Stomach smooth muscle (tissue), 2 donors: Measurements from ENCODE around the gene YRDC.

Experiments used
- H3K27ac ChIP-seq: one replicate; pipeline ENCODE4 v1.7.0; 2013; ENCODE audit warnings: mild to moderate bottlenecking, low read length, inconsistent platforms
- H3K27me3 ChIP-seq, 2 donors: one replicate each; pipeline ENCODE4 v1.7.0; 2013; ENCODE audit warnings: low read length in 2 of 2; ENCODE audit not compliant: insufficient read depth in 2 of 2, control insufficient read depth in 1 of 2
- H3K36me3 ChIP-seq, 2 donors: one replicate each; pipeline ENCODE4 v1.7.0; 2013; ENCODE audit warnings: low read length in 2 of 2; ENCODE audit not compliant: control insufficient read depth in 2 of 2, insufficient read depth in 2 of 2
- H3K4me1 ChIP-seq: one replicate; pipeline ENCODE4 v1.7.0; 2013; ENCODE audit warnings: low read length; ENCODE audit not compliant: control insufficient read depth, insufficient read depth
- H3K4me3 ChIP-seq, 2 donors: one replicate each; pipeline ENCODE4 v1.7.0; 2013; ENCODE audit warnings: low read length in 2 of 2
- H3K9ac ChIP-seq, 2 donors: one replicate each; pipeline ENCODE4 v1.7.0; 2013; ENCODE audit warnings: low read length in 2 of 2, mild to moderate bottlenecking in 1 of 2
- H3K9me3 ChIP-seq, 2 donors: one replicate each; pipeline ENCODE4 v1.7.0; 2013; ENCODE audit warnings: low read length in 2 of 2; ENCODE audit not compliant: control insufficient read depth in 2 of 2
- donor health status: healthy.
- donor health status: Pancreatic carcinoma.

Gene YRDC

DNA sequence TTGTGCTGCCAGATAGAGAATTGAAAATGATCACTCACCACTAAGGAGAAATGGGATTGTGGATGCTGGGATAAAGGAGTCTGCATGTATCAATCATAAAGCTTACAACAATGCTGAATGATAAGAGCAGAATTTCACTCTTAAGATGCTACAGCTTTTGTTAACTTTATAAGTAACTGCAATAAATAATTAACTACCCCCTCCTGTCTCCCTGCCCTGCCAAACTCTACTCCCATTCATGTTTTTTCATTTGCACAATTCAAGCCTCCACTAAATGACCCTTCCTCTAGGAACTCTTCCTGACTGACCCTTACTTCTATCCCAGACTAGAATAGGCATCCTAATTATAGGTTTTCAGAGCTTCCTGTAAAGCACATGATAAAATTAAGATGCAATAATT is 36.5 kb upstream of the YRDC start:
- H3K9ac ChIP-seq = no peak overlapping the region
- H3K4me1 ChIP-seq = no peaks in the 10 kb centered on the region
- H3K9me3 ChIP-seq = no peaks in the 10 kb centered on the region
- no peaks in the 10 kb centered on the region for H3K27me3 ChIP-seq
- no peak overlapping the region for H3K4me3 ChIP-seq
- H3K36me3 ChIP-seq = peaks cover 7 to 13% of the 10 kb centered on the region in 2 donors
- H3K27ac ChIP-seq = no peak overlapping the region

DNA sequence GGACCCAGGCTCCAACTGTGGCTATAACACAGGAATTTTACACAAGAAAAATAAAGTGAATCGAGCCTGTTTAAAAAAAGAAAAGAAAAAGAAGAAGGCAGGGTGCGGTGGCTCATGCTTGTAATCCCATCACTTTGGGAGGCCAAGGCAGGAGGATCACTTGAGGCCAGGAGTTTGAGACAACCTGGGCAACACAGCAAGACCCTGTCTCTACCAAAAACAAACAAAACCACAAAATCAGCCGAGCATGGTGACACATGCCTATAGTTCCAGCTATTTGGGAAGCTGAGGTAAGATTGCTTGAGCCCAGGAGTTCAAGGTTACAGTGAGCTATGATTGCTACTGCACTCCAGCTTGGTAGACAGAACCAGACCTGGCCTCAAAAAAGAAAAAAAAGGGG is 33.6 kb upstream of the YRDC start:
- no peak overlapping the region for H3K27ac ChIP-seq
- no peak overlapping the region for H3K9ac ChIP-seq
- H3K4me1 ChIP-seq = no peaks in the 10 kb centered on the region
- H3K9me3 ChIP-seq = no peaks in the 10 kb centered on the region
- H3K36me3 ChIP-seq = peaks cover 21 to 22% of the 10 kb centered on the region in 2 donors
- no peak overlapping the region for H3K4me3 ChIP-seq
- no peaks in the 10 kb centered on the region for H3K27me3 ChIP-seq

DNA sequence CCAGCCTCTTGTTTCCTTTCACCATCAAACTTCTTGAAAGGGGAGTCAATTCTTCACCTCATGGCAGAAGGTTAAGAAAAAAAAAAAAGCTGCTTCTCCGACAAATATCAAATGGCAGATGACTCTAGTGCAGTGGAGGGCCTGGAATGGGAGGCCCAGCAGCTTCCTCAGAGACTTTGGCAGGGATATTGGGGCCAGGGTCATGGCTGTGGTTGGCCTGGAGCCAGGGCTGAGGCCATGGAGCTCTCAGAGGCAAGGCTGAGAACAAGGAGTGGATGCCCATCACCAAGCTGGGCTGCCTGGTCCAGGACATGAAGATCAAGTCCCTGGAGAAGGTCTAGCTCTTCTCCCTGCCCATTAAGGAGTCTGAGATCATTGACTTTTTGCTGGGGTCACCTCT is 32.7 kb upstream of the YRDC start:
- no peaks in the 10 kb centered on the region for H3K9me3 ChIP-seq
- no peaks in the 10 kb centered on the region for H3K27me3 ChIP-seq
- peaks cover 21 to 22% of the 10 kb centered on the region in 2 donors for H3K36me3 ChIP-seq
- no peaks in the 10 kb centered on the region for H3K4me1 ChIP-seq
- no peak overlapping the region for H3K9ac ChIP-seq
- H3K27ac ChIP-seq = no peak overlapping the region
- H3K4me3 ChIP-seq = no peak overlapping the region

DNA sequence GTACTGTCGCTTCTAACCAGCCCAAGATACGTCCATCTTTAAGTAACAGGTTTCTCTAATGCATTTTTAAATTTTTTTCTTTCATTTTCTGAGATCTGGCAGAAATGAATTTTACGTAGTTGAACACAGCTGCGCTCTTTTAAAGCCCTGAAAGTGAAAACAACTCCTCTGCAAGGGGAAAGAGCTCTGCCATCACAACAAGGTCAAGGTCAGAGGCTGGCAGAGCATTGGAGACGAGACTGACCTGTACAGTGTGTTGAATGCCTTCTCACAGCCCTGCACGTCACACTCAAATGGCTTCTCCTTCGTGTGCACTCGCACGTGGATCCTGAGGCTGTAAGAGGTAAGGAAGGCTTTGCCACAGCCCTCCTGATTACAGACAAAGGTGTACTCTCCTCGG is 31.7 kb upstream of the YRDC start:
- Histone ChIP-seq H3K4me3 (no peak overlapping the region), H3K4me1 (no peaks in the 10 kb centered on the region), H3K9me3 (no peaks in the 10 kb centered on the region), H3K27ac (no peak overlapping the region), H3K27me3 (no peaks in the 10 kb centered on the region), H3K36me3 (peaks cover 30 to 31% of the 10 kb centered on the region in 2 donors), H3K9ac (no peak overlapping the region)

DNA sequence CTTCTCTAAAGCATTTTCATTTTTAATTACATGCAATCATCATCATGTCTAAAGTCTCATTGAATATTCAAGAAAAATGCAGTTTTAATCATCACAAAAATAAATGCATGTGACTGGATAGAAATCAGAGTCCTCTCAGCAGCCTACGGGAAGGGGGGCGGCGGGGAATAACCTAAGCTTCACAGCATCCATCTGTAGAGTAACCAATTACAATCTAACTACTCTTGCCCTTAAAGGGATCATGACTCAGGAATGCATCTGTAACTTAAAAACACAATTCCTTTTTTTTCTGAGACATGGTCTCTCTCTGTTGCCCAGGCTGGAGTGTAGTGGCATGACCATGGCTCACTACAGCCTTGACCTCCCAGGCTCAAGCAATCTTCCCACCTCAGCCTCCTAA is 28.8 kb upstream of the YRDC start:
- Histone ChIP-seq H3K9me3 (no peaks in the 10 kb centered on the region), H3K4me1 (no peaks in the 10 kb centered on the region), H3K9ac (no peak overlapping the region), H3K4me3 (no peak overlapping the region), H3K27ac (no peak overlapping the region), H3K36me3 (peaks cover 47 to 48% of the 10 kb centered on the region in 2 donors), H3K27me3 (no peaks in the 10 kb centered on the region)

DNA sequence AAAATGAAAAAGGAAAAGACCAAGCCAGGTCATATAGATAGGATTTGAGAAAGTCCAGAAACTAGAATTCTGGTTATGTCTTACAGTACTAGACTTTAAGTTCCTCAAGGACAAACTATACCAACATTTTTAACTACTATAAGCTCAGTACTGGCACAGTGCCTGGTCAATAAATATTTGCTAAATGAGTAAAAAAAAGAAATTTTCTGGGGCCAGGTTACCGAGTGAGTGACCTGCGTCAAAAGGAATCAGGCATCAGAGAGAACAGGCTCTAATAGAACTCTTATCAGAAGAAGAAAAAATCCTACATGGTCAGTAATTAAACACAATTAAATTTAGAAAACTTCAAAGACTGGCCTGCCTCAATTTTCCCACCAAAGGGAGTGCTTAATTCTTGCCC is 23.8 kb upstream of the YRDC start:
- no peaks in the 10 kb centered on the region for H3K27me3 ChIP-seq
- H3K4me1 ChIP-seq = no peaks in the 10 kb centered on the region
- no peak overlapping the region for H3K9ac ChIP-seq
- H3K9me3 ChIP-seq = no peaks in the 10 kb centered on the region
- no peak overlapping the region for H3K4me3 ChIP-seq
- peaks cover 39 to 41% of the 10 kb centered on the region in 2 donors for H3K36me3 ChIP-seq
- H3K27ac ChIP-seq = no peak overlapping the region

DNA sequence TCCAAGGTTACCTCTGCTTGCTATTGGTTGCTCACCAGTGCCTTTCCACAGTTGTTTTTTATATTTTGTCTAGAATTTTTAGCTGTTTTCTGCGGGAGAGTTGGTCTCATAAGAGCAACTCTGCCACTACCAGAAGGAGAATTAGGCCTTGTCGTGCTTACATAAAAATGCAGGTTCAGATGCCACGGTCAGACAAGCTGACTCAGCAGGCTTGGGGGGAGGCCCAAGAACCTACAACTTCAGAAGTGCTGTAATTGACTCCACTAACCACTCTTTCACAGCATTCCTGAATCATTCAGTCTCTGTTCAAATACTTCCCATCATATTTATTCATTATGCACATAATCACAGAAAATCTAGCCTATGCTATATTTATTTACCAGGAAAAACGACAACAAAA is 23.1 kb upstream of the YRDC start:
- Histone ChIP-seq H3K4me1 (no peaks in the 10 kb centered on the region), H3K36me3 (peaks cover 39 to 40% of the 10 kb centered on the region in 2 donors)

DNA sequence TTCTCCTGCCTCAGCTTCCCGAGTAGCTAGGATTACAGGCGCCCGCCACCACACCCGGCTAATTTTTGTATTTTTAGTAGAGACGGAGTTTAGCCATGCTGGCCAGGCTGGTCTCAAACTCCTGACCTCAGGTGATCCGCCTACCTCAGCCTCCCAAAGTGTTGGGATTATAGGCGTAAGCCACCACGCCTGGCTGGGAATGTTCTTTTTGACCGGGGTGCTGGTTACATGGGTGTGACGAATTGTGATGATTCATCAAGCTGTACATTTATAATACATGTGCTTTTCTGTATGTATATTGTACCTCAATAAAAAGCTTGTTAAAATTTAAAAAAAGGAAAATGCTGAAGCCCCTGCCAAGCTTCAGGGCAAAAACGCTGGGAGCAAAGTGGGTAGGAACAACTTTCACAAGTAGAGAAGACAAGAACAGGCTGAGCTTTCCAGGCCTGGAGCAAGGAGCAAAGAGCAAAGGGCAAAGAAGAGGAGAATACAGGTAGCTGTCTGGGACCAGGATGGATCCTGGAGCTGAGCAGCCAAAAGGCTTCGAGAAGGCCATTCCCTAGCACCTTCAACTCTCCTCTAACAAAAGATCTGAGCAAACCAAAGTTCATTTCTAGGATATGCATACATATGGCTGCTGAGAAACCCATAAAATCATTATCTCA is 20.5 kb upstream of the YRDC start:
- Histone ChIP-seq H3K27ac (no peak overlapping the region), H3K36me3 (peaks cover 24 to 26% of the 10 kb centered on the region in 2 donors), H3K9ac (no peak overlapping the region), H3K27me3 (no peaks in the 10 kb centered on the region), H3K4me1 (no peaks in the 10 kb centered on the region), H3K4me3 (no peak overlapping the region), H3K9me3 (no peaks in the 10 kb centered on the region)

More for the DNA sequence above, 23.1 kb upstream of the YRDC start:
- H3K27me3 ChIP-seq = no peaks in the 10 kb centered on the region
- no peak overlapping the region for H3K4me3 ChIP-seq
- H3K9me3 ChIP-seq = no peaks in the 10 kb centered on the region
- no peak overlapping the region for H3K27ac ChIP-seq
- H3K9ac ChIP-seq = no peak overlapping the region

DNA sequence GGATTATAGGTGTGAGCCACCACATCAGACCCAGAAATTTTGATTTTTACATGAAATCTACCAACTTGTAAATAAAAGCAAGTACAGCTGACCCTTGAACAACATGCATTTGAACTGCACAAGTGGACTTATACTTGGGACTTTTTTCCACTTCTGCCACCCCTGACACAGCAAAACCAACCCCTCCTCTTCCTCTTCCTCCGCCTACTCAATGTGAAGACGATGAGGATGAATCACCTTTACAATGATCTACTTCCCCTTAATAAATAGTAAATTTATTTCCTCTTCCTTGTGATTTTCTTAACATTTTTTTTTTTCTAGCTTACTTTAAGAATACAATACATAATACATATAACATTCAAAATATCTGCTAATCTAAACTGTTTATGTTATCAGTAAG is 17.5 kb upstream of the YRDC start:
- Histone ChIP-seq H3K9ac (no peak overlapping the region), H3K36me3 (peaks cover 25 to 30% of the 10 kb centered on the region in 2 donors), H3K9me3 (no peaks in the 10 kb centered on the region), H3K4me3 (no peak overlapping the region), H3K4me1 (no peaks in the 10 kb centered on the region), H3K27ac (no peak overlapping the region), H3K27me3 (no peaks in the 10 kb centered on the region)

DNA sequence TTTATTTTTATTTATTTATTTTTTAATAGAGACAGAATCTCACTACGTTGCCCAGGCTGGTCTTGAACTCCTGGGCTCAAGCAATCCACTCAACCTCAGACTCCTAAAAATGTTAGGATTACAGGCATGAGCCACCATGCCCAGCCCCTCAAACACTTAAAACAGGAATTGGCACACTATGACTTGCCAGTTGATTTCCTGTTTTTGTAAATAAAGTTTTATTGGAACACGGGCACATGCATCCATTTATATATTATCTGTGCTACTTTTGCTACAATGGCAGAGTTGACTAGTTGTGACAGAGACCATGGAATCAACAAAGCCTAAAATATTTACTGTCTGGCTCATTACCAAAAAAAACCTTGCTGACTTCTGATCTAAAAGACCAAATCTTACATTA is 16.0 kb upstream of the YRDC start:
- Histone ChIP-seq H3K9me3 (no peaks in the 10 kb centered on the region), H3K4me3 (no peak overlapping the region), H3K9ac (no peak overlapping the region), H3K4me1 (no peaks in the 10 kb centered on the region), H3K27ac (no peak overlapping the region), H3K36me3 (peaks cover 30 to 34% of the 10 kb centered on the region in 2 donors), H3K27me3 (no peaks in the 10 kb centered on the region)

DNA sequence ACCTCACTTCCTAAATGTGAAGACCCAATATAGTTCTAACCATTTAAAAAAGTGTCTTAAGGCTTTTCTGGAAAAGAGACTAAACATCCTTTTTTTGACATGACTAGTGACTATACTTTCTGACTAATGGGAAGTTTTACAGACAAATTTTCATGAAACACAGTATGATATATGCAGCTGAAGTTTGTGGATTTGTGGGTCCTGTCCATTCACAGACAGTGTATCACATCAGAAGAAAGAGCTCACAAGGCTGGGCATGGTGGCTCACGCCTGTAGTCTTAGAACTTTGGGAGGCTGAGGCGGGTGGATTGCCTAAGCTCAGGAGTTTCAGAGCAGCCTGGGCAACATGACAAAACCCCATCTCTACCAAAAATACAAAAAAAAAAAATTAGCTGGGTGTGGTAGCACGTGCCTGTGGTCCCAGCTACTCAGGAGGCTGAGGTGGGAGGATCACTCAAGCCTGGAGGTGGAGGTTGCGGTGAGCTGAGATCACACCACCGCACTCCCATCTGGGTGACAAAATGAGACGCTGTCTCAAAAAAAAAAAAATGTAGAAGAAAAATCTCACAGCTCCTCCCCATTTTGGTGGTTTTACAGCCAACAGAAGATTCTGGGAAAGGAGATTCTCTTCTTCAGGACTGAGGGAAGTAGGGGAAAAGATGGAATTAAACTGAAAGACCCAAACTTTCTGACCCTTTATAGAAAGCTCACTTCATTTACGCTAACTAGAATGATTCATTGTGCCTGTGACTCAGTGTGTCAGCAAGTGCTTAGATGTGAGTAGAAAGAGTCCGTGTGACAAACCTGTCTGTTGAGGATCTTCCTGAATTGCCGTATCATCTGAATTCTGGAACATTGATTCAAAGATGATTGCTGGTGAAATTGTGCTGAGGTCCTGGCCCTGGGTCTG is 15.2 kb upstream of the YRDC start:
- Histone ChIP-seq H3K9ac (no peak overlapping the region), H3K36me3 (peaks cover 27 to 32% of the 10 kb centered on the region in 2 donors)

More for the DNA sequence above, 15.2 kb upstream of the YRDC start:
- Histone ChIP-seq H3K4me1 (no peaks in the 10 kb centered on the region), H3K27me3 (no peaks in the 10 kb centered on the region), H3K9me3 (no peaks in the 10 kb centered on the region), H3K27ac (no peak overlapping the region), H3K4me3 (no peak overlapping the region)
